Measurements from ENCODE around the gene NLRC5.
"Not testable (repeated sequence)": the region's sequence is repeated elsewhere in the genome, so short reads cannot be mapped to it uniquely, and the experiment has no call there.

NLRC5 gene

DNA sequence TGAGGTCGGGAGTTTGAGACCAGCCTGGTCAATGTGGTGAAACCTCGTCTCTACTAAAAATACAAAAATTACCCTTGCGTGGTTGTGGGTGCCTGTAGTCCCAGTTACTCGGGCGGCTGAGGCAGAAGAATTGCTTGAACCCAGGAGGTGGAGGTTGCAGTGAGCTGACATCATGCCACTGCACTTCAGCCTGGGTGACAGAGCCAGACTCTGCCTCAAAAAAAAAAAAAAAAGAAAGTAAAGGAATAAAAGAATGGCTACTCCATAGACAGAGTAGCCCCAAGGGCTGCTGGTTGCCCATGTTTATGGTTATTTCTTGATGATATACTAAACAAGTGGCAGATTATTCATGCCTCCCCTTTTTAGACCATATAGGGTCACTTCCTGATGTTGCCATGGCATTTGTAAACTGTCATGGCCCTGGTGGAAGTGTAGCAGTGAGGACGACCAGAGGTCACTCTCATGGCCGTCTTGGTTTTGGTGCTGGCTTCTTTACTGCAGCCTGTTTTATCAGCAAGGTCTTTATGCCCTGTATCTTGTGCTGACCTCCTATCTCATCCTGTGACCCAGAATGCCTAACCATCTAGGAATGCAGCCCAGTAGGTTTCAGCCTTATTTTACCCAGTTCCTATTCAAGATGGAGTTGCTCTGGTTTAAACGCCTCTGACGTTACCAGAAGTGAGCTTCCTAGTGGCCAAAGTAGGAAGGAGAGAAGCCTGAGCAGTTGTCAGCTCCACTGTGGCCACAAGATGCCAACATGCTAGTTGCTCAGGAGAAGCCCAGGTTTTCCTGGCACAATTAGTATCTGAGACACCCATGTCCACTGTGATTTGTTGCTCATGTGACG lies 120.1 kb downstream of the NLRC5 start:
- not testable (repeated sequence) for DNase-seq

GRCh38 chr16:57110937-57111336 lies 121.6 kb downstream of the NLRC5 start:
- DNase-seq, result no peak

DNA sequence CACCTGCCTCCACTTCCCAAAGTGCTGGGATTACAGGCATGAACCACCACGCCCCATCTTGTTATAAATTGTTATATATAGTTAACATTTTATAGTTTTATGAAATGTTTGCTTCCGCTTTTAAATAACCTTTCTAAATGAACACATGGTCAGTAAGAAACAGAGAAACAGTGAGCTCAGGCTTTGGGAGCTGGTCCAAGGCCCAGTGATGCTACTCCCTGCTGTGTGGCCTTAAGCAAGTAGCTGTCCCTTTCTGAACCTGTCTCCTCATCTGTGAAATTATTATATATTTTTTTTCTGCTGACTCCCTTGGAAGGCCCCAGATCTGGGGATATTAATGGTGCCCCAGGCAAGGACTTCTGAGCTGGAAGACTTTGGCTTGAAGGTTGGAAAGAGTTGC lies 122.1 kb downstream of the NLRC5 start:
- no peak for DNase-seq

- no peak for DNase-seq
Observed at GRCh38 chr16:57112403-57113041, 123.2 kb downstream of the NLRC5 start.

DNA sequence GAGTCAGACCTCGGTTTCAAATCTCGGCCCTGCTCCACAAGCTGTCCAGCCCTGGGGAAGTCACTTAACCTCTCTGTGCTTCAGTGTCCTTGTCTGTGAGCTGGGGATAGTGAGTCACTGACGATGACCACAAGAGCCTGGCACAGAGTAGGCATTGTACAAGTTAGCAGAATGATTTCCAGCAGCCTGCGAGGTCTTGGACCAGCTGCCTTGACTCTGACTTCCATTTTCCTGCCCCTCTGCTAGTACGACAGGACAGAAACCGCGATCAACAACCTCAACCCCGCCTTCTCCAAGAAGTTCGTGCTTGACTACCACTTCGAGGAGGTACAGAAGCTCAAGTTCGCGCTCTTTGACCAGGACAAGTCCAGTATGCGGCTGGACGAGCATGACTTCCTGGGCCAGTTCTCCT lies 123.7 kb downstream of the NLRC5 start:
- no peak for DNase-seq

GRCh38 chr16:57113664-57114063 lies 124.3 kb downstream of the NLRC5 start:
- DNase-seq, result no peak

DNA sequence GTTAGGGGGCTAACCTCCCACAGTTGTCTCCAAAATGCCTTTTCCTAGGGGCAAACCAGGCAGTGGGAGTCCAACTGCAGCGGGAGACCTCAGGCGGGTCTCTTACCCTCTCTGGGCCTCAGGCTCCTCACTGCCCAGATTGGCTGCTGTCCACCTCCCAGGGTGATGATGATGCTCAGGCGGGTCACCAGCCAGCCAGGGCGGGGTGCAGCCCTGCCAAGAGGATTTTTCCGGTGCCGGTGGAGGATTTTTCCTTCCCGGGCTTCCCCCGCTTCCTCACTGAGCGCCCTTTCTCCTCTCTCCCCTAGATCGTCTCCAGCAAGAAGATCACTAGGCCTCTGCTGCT lies 125.8 kb downstream of the NLRC5 start:
- DNase-seq, result no peak

- DNase-seq, result no peak
Observed at GRCh38 chr16:57115514-57116182, 126.3 kb downstream of the NLRC5 start.

DNA sequence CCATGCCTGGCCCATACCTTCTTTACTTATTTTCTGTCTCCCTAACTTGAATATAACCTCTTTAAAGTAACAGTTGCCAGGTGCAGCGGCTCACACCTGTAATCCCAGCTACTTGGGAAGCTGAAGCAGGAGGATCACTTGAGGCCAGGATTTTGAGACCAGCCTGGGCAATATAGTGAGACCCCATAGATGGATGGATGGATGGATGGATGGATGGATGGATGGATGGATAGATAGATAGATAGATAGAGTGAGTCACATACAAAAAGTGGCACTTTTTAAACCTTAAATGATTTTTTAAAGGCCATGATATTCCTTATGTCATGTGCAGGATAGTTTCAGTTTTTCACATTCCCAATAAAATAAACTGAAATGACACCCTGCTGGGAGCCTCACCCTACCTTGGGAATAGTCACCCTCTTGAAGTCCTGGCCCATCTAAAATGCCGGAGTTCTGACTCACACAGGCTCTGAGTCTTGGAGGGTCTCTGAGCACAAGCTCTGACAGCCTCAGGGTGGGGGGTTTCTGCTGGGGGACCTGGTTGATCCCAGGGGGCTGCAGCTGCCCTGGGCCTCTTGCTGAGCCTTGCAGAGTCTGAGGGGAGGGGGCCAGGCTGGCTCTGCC lies 129.2 kb downstream of the NLRC5 start:
- no peak for DNase-seq

GRCh38 chr16:57123216-57123973 lies 134.0 kb downstream of the NLRC5 start:
- no peak for DNase-seq

- no peak for DNase-seq
Observed at GRCh38 chr16:57123974-57124674, 134.8 kb downstream of the NLRC5 start.

- DNase-seq, result no peak
Observed at GRCh38 chr16:57125376-57125775, 136.0 kb downstream of the NLRC5 start.

DNA sequence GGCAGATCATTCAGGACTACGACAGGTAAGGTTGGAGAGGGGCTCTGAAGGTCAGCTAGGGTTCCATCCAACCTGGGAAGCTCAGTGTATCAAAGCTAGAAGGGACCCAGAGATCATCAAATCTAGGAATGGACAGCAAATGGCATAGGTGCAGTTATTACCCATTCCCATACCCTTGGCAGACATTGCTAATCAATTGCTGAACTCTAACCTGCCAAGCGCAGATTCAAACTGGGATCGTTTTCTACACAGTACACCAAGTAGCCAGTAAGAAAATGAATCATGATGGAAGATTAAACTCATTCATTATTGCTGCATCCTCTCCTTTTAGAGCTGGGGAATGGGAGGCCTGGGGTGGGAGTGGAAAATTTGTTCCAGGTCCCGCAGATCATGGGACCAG lies 136.6 kb downstream of the NLRC5 start:
- no peak for DNase-seq

DNA sequence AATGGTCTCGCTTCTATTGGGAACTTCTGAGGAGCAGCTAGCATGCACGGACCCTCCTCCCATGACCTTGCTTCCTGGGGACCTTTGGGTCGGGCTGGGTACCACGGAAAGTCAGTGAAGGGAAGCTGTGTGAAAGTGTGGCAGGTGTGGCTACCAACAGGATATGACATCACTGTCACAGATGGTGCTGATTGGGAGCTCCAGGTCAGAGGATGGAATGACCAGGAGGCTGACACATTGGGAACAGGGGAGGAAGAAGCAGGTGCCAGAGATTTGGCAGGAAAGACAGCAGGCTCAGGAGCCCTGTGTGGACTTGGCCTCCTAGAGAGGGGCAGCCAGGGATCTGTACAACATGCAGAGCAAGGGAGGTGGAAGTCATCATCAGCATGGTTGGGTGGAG lies 137.1 kb downstream of the NLRC5 start:
- no peak for DNase-seq

DNA sequence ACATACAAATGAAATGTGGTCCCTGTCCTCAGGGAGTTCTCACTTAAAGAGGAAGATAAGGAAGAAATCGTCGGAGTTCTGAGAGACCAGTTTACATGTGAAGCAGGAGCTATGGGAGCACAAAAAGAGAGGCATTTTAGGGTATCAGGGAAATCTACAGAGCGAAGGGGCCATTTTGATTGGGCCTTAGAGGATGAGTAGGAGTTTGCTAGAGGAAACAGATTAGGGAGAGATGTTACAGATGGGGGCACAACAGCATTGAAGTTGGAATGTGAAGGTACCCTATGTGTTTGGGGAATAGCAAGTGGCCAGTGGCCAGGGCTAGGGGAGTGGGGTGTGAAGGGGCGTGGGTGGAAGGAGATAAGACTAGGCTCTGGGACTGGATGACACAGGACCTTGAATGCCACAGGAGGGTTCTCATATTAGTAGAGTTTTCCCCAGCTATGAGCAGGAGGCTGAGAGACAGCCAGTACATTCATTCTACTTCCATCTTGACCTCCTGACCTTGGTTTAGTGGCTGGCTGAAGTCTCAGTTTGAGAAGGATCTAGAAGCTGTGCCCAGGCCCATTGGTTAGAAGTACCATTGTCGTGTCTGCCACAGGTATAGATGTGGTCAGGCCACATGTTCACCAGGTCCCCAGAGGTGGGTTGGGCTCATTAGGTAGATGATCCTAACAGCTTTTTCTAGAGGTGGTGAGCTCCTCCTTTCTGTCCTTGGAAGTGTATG lies 137.8 kb downstream of the NLRC5 start:
- DNase-seq, result no peak

- DNase-seq, result no peak
Observed at GRCh38 chr16:57127836-57128235, 138.5 kb downstream of the NLRC5 start.

DNA sequence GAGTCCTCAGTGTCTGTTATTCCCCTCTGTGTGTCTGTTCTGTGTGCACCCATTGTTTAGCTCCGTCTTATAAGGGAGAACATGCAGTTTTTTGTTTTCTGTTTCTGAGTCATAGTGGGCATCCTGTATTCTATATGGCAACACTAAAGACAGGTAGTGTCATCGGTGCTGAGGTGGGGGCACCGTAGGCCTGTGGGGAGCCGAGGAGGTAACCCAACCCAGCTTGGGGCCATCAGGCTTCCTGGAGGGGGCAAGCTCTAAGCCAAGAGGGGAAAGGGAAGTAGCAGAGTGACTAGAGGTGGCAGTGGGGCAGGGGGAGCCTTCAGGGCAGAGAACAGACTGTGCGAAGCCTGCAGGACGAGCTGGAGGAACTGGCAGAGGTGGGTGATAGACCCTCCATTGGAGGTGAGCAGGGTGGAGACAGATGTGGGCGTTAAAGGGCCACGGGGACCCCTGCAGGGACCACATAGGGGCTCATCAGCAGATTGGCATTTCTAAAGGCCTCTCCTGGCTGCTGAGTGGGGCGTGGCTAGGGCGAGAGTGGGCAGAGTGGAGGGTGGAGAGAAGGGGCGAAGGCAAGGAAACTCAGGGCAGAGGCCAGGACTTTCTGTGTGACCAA lies 139.5 kb downstream of the NLRC5 start:
- no peak for DNase-seq

GRCh38 chr16:57130950-57131321 lies 141.6 kb downstream of the NLRC5 start:
- no peak for DNase-seq

DNA sequence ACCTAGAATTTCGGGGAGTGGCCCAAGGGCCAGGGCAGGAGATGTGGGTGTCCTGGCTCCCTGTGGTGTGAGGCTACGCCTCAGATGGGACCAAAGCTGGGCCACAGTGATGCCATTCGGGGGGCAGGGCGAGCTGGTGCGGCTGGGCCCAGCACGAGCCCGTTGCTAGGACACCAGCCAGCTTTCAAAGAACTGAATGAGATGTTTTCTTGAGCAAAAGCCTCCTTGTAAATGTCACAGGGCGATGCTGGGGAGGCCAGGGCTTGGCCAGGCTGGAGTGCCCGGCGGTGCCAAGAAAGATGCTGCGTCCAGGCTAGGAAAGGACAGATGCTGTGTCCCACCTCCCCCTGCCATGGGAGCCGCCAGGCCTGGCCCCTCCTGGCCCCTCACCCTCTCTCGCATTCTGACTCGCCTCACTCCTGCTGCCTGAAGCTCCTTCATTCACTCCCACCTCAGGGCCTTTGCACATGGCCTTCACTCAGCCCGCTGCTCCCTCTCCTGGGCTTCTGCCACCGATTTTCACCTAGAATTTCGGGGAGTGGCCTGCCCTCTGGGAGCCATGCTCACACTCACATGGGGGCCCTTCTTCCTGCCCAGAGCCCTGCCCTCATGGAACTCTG lies 142.1 kb downstream of the NLRC5 start:
- DNase-seq, result no peak

DNA sequence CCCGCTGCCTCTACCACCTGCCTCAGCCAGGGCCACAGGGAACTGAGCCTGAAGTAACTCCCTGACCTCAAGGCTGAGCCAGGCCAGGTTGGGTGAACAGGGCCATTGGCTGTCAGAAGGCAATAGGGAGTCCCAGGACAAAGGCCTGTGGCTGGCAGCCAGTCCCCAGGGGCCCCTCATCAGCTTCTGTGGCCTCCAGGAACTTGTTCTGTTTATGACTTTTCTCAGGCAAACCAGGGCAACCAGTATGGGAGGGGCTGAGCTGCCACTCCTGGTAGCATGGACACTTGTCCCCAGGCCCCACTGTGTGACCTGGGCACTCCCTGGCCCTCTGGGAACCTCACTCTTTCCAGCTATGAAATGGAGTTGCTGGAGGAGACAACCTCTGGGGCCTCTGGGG lies 143.1 kb downstream of the NLRC5 start:
- DNase-seq, result no peak

- no peak for DNase-seq
Observed at GRCh38 chr16:57133031-57133430, 143.7 kb downstream of the NLRC5 start.

Data from cerebellar nuclear complex (tissue), 1 donor.